ENCODE measurements around the gene HS3ST5. TPM values are rescaled to one million over a fixed set of nuclear protein-coding genes. Genes with fewer than 3 reads are reported as not detected.

Gene HS3ST5
- total RNA-seq, 1 experiment from 2014 or later = not detected

- H3K9me2 ChIP-seq (ENCODE audit: insufficient read depth) = 0 out of 2 replicates have a peak, but pooled peaks cover 4% of the 10 kb centered on the region
- ChIA-PET RAD21 (ENCODE audit: low non-redundant PET in 1 of 2, low total read pairs in 2 of 2, uncharacterized antibody in 2 of 2, unreplicated experiment in 2 of 2) (no interaction called here), CTCF (no interaction called here), POLR2A (no interaction called here)
- H4K20me1 ChIP-seq (ENCODE audit: insufficient read depth) = no peaks in the 10 kb centered on the region
- H3K27me3 ChIP-seq (ENCODE audit: insufficient read depth, low read length) = no peaks in the 10 kb centered on the region
- H2AFZ ChIP-seq (ENCODE audit: low read depth, low read length, poor library complexity, severe bottlenecking) = no peak overlapping the region
- no peak overlapping the region for H3K9ac ChIP-seq (ENCODE audit: low read length)
- H3K27ac ChIP-seq (ENCODE audit: low read depth, low read length) = no peak overlapping the region
- no peak for ATAC-seq
- intact Hi-C loops (cut with micrococcal nuclease) = no loop called here
- H3K36me3 ChIP-seq (ENCODE audit: control insufficient read depth in 1 of 2, insufficient read depth in 2 of 2, low read length in 2 of 2) = no peaks in the 10 kb centered on the region
- H3K4me2 ChIP-seq (ENCODE audit: low read length) = no peak overlapping the region
- H3K9me3 ChIP-seq (ENCODE audit: control insufficient read depth in 1 of 2, insufficient read depth in 1 of 2, low read depth in 1 of 2, low read length in 2 of 2) = no peaks in the 10 kb centered on the region
- no peaks in the 10 kb centered on the region for H3K4me1 ChIP-seq (ENCODE audit: control insufficient read depth in 1 of 2, insufficient read depth in 2 of 2, low read length in 2 of 2)
- H3K4me3 ChIP-seq (replicated peaks in 1 of 2; ENCODE audit: low read depth in 1 of 2, low read length in 2 of 2) = no peak overlapping the region
- no TSS peak for BruUV-seq (replicated peaks)
- no peak for DNase-seq (ENCODE audit: low read depth, low spot score)
- H3K79me2 ChIP-seq (ENCODE audit: insufficient read depth, low read length) = no peaks in the 10 kb centered on the region
- no peak for TF ChIP-seq EGR1 (IDR thresholded peaks at IDR 0.05; ENCODE audit: low read depth)
- no peak for TF ChIP-seq SIN3A (IDR thresholded peaks at IDR 0.05; ENCODE audit: low read depth)
- no peak for TF ChIP-seq ATF3 (IDR thresholded peaks at IDR 0.05)
Observed at GRCh38 chr6:114068116-114068515, 274.7 kb downstream of the HS3ST5 start.

- ChIA-PET POLR2A (no interaction called here), RAD21 (ENCODE audit: low non-redundant PET in 1 of 2, low total read pairs in 2 of 2, uncharacterized antibody in 2 of 2, unreplicated experiment in 2 of 2) (no interaction called here), CTCF (no interaction called here)
- H3K4me2 ChIP-seq (ENCODE audit: low read length) = no peak overlapping the region
- no peaks in the 10 kb centered on the region for H3K36me3 ChIP-seq (ENCODE audit: control insufficient read depth in 1 of 2, insufficient read depth in 2 of 2, low read length in 2 of 2)
- no peak overlapping the region for H3K9ac ChIP-seq (ENCODE audit: low read length)
- ATAC-seq = no peak
- H3K27me3 ChIP-seq (ENCODE audit: insufficient read depth, low read length) = no peaks in the 10 kb centered on the region
- no TSS peak for BruUV-seq (replicated peaks)
- no peaks in the 10 kb centered on the region for H3K9me3 ChIP-seq (ENCODE audit: control insufficient read depth in 1 of 2, insufficient read depth in 1 of 2, low read depth in 1 of 2, low read length in 2 of 2)
- H2AFZ ChIP-seq (ENCODE audit: low read depth, low read length, poor library complexity, severe bottlenecking) = no peak overlapping the region
- 0 out of 2 replicates have a peak, but pooled peaks cover 4% of the 10 kb centered on the region for H3K9me2 ChIP-seq (ENCODE audit: insufficient read depth)
- no peaks in the 10 kb centered on the region for H3K79me2 ChIP-seq (ENCODE audit: insufficient read depth, low read length)
- intact Hi-C loops (cut with micrococcal nuclease) = no loop called here
- H4K20me1 ChIP-seq (ENCODE audit: insufficient read depth) = no peaks in the 10 kb centered on the region
- no peak overlapping the region for H3K27ac ChIP-seq (ENCODE audit: low read depth, low read length)
- H3K4me1 ChIP-seq (ENCODE audit: control insufficient read depth in 1 of 2, insufficient read depth in 2 of 2, low read length in 2 of 2) = no peaks in the 10 kb centered on the region
- no peak for DNase-seq (ENCODE audit: low read depth, low spot score)
- H3K4me3 ChIP-seq (replicated peaks in 1 of 2; ENCODE audit: low read depth in 1 of 2, low read length in 2 of 2) = no peak overlapping the region
- TF ChIP-seq JUND (IDR thresholded peaks at IDR 0.05) (no peak), CTCF (IDR thresholded peaks at IDR 0.05 in 2 of 3, conservative IDR thresholded peaks at IDR 0.05 in 1 of 3; ENCODE audit: borderline replicate concordance in 1 of 3, insufficient read depth in 1 of 3, low read depth in 2 of 3, low read length in 2 of 3) (no peak), EZH2 (IDR thresholded peaks at IDR 0.05) (no peak), EZH2phosphoT487 (IDR thresholded peaks at IDR 0.05; ENCODE audit: borderline replicate concordance) (no peak), CBX3 (IDR thresholded peaks at IDR 0.05; ENCODE audit: low read depth) (no peak), ZFX (IDR thresholded peaks at IDR 0.05) (no peak), POLR2AphosphoS5 (IDR thresholded peaks at IDR 0.05; ENCODE audit: low read depth, low read length) (no peak), MAX (IDR thresholded peaks at IDR 0.05) (no peak), ZNF274 (IDR thresholded peaks at IDR 0.05; ENCODE audit: low read depth, low read length) (no peak), ATF3 (IDR thresholded peaks at IDR 0.05) (no peak), SIN3A (IDR thresholded peaks at IDR 0.05; ENCODE audit: low read depth) (no peak), FOSL1 (IDR thresholded peaks at IDR 0.05; ENCODE audit: low read depth) (no peak), YY1 (IDR thresholded peaks at IDR 0.05; ENCODE audit: extremely low read depth, insufficient replicate concordance, low read depth, low read length) (no peak), ZBTB33 (IDR thresholded peaks at IDR 0.05; ENCODE audit: extremely low read depth, insufficient replicate concordance, low read length) (no peak), EGR1 (IDR thresholded peaks at IDR 0.05; ENCODE audit: low read depth) (no peak)
Observed at GRCh38 chr6:114064862-114065261, 278.0 kb downstream of the HS3ST5 start.

Data from HCT116 (cell line).